HT-29 (cell line): ENCODE results near the gene SCFD2. TPM values are rescaled to one million over a fixed set of nuclear protein-coding genes. Genes with fewer than 3 reads are reported as not detected.

Source experiments
- DNase-seq: peaks from one replicate; pipeline ENCODE4 v3.0.0-alpha.2; 2015; ENCODE audit warnings: low spot score
- total RNA-seq: library from RNA; depleted of rRNA; stranded (reverse); fragments of >200 nt; shearing (Covaris generic); gene quantifications from 2 replicates; pipeline ENCODE4 v1.2.3, GENCODE V29; 2014

The SCFD2 gene
- total RNA-seq, 1 experiment from 2014 or later, result 33.1 TPM

DNA sequence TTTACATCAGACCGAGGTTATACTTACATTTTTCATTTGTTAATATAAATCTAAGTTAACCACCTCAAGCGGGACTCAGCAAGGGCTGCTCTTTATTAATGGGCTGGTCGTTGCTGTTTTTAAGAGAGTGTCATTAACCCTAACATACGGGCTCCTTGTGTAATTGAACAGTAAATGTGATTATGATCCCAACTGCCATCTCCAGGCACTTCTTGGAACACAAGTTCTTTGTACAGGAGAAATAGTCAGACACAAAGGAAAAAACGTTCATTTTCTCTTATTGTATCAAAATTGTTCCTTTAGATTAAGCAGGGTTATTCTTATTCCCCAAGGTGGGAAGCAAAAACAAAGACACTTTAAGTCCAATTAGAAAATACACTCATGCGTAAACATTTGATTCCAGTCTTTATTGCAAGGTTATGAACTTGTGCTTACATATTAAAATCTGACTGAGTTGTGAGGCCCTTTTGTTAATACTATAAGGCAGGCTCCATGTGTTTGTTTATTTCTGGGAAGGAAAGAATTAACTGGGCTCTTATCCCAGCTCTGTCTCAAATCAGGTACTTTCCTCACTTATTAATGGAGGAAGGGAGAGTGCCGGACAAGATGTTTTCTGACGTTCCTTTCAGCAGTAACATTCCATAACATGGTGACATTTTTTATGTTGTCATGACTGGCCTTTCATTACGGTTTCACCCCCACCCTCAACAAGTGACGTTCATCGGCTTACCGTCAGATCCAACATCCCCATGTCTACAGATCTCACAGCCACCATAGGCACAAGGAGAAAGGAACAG lies 407.8 kb downstream of the SCFD2 start:
- no peak for DNase-seq

- DNase-seq, result no peak
Observed at GRCh38 chr4:52957220-52957686, 408.6 kb downstream of the SCFD2 start.

GRCh38 chr4:52956691-52957090 lies 409.2 kb downstream of the SCFD2 start:
- DNase-seq, result no peak

- no peak for DNase-seq
Observed at GRCh38 chr4:52954560-52955170, 411.2 kb downstream of the SCFD2 start.

DNA sequence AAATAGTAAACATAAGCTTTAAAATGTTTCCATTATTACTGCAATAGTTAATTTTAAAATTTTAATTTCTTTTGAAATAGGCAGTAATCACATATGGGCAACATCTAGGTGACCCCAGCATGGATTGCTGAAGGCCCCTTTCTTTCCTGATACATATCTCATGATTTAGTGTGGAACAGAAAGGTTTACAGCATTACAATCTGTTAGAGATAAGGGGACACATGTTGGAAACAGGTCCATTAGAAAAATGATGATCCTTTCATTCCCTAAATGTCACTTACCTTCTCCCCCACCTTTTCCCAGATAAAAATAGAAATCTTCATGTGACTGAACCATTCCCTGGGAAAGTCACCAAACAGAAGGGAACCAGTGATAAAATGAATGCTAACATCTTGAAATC lies 413.3 kb downstream of the SCFD2 start:
- DNase-seq, result no peak

GRCh38 chr4:52951016-52951415 lies 414.8 kb downstream of the SCFD2 start:
- no peak for DNase-seq

GRCh38 chr4:52950226-52950625 lies 415.6 kb downstream of the SCFD2 start:
- DNase-seq, result no peak

DNA sequence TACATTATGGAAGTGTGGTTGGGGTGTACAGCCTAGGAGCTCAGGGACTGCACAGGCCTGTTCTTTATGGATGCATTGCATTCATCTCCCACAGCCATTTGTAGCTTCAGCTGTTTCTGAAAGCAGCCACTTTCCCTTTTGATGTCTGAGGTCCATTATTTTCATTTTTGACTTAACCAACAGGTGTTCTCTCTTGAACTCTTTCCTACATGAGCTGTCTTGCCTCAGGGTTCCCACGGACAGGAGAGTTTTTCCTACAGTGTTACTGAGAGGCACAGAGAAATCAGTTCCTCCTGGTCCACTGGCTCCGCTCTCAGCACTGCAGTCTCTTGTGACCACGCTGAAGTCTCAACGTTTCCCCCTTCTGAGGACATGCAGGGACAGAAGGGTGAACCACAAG lies 416.5 kb downstream of the SCFD2 start:
- no peak for DNase-seq

GRCh38 chr4:52948057-52948423 lies 417.8 kb downstream of the SCFD2 start:
- no peak for DNase-seq

DNA sequence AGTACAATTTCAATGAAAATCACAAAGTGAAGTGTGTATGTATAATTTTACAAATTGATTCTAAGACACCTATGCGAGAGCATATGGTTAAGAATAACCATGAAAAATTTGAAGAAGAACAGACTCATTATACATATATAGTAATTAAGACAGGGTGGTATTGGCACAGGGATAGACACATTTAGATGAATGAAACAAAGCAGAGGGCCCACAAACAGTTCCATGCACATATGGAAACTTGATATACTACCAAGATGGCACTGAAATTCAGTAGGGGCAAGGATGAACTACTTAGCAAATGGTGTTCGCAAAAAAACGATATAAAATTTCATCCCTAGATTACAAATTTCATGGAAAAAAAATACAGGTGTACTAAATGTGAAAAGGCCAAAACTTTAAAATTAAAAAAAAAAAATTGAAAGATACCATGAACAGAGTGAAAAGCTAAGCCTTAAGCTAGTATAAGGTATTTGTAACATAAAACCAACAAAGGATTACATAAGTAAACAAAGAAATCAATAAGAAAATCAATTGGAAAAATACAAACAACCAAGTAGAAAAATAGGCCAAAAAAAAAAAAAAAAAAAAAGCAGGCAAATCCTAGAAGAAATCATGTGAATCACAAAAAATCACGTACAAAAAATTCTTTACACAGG lies 418.3 kb downstream of the SCFD2 start:
- DNase-seq, result no peak

DNA sequence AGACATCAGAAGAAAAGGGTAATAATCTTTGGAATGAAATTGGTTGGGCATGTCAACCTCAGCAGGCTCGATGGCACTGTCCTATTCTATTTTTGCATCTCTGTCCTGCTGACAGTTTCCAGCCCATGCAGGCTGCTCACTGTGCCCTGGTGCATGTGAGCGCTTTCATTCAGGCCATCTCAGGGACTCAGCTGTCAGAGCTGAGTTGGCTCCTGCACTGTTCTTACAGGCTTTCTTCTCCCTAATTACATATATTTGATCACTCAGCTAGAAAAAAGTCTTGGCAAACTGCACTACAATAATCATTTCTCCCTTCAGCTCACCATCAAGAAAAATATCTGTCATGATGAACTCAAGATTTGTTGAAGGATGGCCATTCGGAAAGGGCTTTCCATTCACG lies 419.0 kb downstream of the SCFD2 start:
- DNase-seq, result no peak

DNA sequence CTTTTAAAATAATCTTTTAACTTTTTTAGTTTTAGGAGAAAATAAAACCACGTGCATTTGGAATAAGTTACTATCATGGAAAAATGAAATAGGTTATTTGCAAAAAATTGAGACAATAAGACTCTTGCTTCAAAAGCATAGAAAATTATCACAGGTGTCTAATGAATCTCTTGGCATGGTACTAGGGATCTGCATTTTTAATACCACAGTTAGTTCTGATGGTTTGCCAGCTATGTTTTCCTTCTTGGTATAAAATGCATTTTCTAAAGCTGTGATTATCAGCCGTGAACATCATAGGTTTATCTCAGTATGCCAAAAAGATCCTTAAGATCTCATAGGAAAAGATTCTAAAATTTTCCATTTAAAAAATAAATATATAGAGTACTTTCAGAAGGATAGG lies 419.9 kb downstream of the SCFD2 start:
- no peak for DNase-seq

DNA sequence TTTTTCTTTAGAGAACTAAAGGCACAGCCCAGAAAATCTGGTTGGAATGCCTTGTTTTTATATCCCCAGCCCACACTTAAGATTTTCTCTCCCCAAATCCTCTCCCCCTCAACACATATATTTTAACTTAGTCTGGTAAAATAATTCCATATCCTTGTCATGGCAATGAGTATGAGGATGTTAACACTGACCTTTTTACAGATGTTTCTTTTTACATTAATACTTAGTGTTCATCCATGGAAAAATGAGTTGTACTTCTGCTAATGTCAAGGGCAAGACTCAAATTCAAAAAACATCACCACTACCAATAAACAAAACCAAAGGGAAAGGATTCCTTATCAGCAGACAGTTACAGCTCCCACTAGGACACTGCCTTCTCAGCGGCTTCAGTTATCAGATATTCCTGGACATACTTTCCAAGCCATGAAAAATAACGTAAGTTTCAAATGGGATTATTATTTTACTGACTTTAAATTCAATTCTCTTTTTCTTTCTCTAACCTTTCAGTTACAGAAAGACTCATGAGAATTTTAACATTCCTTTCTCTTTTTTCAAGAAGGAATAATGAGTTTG lies 420.4 kb downstream of the SCFD2 start:
- no peak for DNase-seq

DNA sequence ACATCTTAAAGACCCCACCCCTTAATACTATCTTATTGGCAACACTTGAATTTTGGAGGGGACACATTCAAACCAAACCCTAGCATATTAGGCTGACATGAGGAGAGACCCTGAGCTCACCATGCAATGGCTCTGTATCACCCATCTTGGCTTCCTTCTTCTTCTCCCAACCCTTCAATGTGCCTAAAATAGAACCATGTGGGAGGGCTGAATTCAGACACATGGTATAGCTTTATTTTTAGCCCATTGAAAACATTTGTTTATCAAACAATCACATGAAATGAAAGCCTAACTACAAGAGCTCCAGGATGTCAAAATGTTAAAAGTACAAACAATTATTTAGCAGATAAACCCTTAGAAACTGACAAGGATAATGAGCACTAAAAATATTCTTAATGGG lies 422.2 kb downstream of the SCFD2 start:
- no peak for DNase-seq

GRCh38 chr4:52942936-52943335 lies 422.9 kb downstream of the SCFD2 start:
- no peak for DNase-seq

DNA sequence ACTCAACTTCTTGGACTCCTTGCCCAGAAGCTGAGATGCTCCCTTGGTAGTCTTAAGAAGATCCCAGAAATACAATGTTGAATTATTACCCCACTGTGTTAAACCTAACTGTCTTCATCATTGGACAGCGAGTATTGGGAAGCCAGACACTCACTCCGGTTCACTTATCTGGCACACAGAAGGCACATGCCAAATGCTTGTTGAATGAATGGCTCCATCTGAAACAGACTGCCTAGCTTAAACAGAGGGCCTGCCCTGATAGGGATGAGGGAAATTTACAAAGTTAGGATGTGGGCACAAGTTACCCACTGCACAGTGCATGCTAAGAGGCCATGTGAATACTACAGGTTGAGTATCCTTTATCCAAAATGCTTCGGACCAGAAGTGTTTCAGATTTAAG lies 424.4 kb downstream of the SCFD2 start:
- DNase-seq, result no peak

DNA sequence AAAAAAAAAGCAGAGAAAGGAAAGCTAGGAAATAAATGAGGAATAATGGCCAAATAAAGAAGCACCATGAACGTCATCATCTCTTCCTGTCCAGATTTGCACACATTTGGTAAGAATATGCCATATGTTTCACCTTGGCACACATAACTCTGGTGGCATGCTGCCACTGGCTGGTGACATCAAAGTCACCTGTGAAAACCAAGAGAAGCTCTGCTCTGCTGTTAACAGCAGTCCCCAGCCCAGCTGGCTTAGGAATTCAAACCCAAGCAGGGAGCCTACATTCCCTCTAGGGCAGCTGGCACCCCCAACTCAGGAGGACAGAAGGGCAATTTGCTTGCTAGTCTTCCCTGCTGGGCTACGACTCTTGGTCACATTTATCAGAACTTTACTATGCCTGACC lies 426.1 kb downstream of the SCFD2 start:
- no peak for DNase-seq

DNA sequence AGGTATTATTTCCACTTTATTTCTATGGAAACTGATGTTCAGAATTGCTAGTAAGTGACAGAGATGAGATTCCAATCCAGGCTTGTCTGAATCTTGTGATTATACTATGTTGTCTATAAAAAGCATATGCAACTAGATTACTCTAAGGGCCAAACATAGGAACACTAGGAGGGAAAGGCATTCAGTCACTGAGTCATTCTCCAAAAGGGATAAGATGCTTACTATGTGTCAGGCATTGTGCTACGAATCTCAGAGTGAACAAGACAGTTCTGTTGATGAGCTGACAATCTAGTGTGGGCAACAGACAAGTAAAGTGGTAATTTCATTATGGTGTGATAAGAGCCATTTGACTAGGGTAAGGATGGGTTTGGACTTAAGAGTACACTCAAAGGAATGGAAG lies 426.5 kb downstream of the SCFD2 start:
- no peak for DNase-seq

GRCh38 chr4:52937829-52938228 lies 428.0 kb downstream of the SCFD2 start:
- DNase-seq, result no peak

DNA sequence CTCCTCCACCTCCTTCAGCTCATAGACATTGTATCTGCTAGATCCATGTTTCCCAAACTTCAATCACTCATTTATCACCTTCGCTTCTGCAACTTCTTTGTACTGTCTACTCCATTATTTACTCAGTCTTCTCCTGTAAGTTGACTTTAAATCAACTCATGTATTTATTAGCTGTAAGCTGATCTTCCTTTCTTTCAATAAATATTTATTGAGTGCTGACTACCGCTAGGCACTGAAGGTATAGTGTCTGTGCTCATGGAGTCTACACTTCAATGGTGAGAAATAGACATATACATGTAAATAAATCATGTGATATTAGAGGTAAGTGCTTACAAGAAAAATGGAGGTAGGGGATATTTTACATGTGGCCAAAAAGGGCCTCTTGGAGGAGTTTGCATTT lies 429.1 kb downstream of the SCFD2 start:
- no peak for DNase-seq

- no peak for DNase-seq
Observed at GRCh38 chr4:52935317-52935716, 430.5 kb downstream of the SCFD2 start.

- DNase-seq, result no peak
Observed at GRCh38 chr4:52933738-52934137, 432.1 kb downstream of the SCFD2 start.
